ENCODE results near the gene EIF3B.
"Not testable (repeated sequence)": the region's sequence is repeated elsewhere in the genome, so short reads cannot be mapped to it uniquely, and the experiment has no call there.

The EIF3B gene

GRCh38 chr7:2354186-2354938, at the start of gene EIF3B:
EIF3B (plus strand) TSS chr7:2354827; CDS start chr7:2354922, 95 bp downstream.
- peak; percentile 72 for DNase-seq

GRCh38 chr7:2305258-2305657, 49.4 kb upstream of the EIF3B start:
- not testable (repeated sequence) for DNase-seq

- DNase-seq, result no peak
Measured at GRCh38 chr7:2306688-2307087, 47.9 kb upstream of the EIF3B start.

- no peak for DNase-seq
Measured at GRCh38 chr7:2307690-2308107, 46.9 kb upstream of the EIF3B start.

- no peak for DNase-seq
Measured at GRCh38 chr7:2309889-2310331, 44.7 kb upstream of the EIF3B start.

GRCh38 chr7:2312267-2312929, 42.2 kb upstream of the EIF3B start:
- DNase-seq, result no peak

- DNase-seq, result no peak
Measured at GRCh38 chr7:2313450-2314208, 41.0 kb upstream of the EIF3B start.

GRCh38 chr7:2314209-2314955, 40.2 kb upstream of the EIF3B start, which contains the start of gene SNX8:
SNX8 (minus strand) TSS chr7:2314441; CDS start chr7:2314421, 20 bp downstream.
- DNase-seq, result peak; percentile 81

GRCh38 chr7:2314956-2315530, 39.6 kb upstream of the EIF3B start:
- not testable (repeated sequence) for DNase-seq

- no peak for DNase-seq
Measured at GRCh38 chr7:2315787-2316186, 38.8 kb upstream of the EIF3B start.

GRCh38 chr7:2316578-2316977, 38.0 kb upstream of the EIF3B start:
- DNase-seq, result no peak

- no peak for DNase-seq
Measured at GRCh38 chr7:2317556-2318293, 36.9 kb upstream of the EIF3B start.

GRCh38 chr7:2321020-2321419, 33.6 kb upstream of the EIF3B start:
- no peak for DNase-seq

GRCh38 chr7:2325162-2325561, 29.5 kb upstream of the EIF3B start:
- DNase-seq, result no peak

- no peak for DNase-seq
Measured at GRCh38 chr7:2326951-2327350, 27.7 kb upstream of the EIF3B start.

GRCh38 chr7:2330493-2330892, 24.1 kb upstream of the EIF3B start:
- no peak for DNase-seq

- no peak for DNase-seq
Measured at GRCh38 chr7:2331707-2332106, 22.9 kb upstream of the EIF3B start.

GRCh38 chr7:2332606-2333231, 21.9 kb upstream of the EIF3B start:
- not testable (repeated sequence) for DNase-seq

- DNase-seq, result no peak
Measured at GRCh38 chr7:2336626-2337299, 17.9 kb upstream of the EIF3B start.

- DNase-seq, result not testable (repeated sequence)
Measured at GRCh38 chr7:2347351-2348063, 7.1 kb upstream of the EIF3B start.

Measured in NK-92 treated with Interleukin-12 subunit alpha and Interleukin-12 subunit beta, amount 100 ng/mL, for 24 hours (cell line).